ENCODE results near the gene SART3.

Gene SART3

DNA sequence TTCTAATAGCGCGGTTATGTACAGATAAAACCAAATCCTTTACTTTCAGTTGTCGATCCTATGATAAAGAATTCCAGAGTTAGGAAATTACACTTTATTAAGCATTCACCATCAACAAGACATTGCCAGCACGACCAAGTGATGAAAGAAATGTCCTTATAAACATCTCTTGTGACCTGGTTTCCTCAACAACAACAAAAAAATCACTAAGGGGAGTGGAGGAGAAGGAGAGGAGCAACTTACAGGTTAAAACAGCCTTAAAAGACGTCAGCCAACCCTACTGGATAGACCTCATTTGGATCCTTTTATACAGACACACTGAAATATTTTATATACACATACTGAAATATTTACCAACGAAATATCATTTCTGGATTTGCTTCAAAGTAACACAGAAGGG is 22.8 kb downstream of the SART3 start:
- no peak for TF ChIP-seq CTCF (IDR thresholded peaks at IDR 0.05; ENCODE audit: low read depth, low read length)
- no peak for DNase-seq (ENCODE audit: extremely low read depth, low read depth)

- DNase-seq (ENCODE audit: extremely low read depth, low read depth), result no peak
- no peak for TF ChIP-seq CTCF (IDR thresholded peaks at IDR 0.05; ENCODE audit: low read depth, low read length)
Observed at GRCh38 chr12:108531929-108532848, 28.8 kb downstream of the SART3 start.

DNA sequence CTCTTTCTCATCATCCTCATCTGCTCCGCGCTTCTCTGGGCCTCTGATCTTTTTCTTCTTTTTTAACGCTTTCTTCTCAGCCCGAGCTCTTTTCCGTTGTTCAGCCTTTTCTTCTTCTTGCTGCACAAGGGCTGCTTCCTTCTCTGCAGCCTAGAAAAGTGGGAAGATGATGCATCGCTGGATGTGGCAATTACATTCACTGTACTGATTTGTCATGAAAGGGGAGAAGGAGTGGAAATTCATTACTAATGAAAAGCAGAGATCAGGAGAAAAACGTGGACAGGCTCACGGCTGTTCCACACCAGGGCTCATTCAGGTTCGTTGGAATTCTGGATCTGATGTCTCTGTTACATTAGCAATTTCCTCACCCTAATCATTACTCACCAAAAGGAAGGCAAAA is 30.8 kb downstream of the SART3 start:
- no peak for DNase-seq (ENCODE audit: extremely low read depth, low read depth)
- TF ChIP-seq CTCF (IDR thresholded peaks at IDR 0.05; ENCODE audit: low read depth, low read length), result no peak

DNA sequence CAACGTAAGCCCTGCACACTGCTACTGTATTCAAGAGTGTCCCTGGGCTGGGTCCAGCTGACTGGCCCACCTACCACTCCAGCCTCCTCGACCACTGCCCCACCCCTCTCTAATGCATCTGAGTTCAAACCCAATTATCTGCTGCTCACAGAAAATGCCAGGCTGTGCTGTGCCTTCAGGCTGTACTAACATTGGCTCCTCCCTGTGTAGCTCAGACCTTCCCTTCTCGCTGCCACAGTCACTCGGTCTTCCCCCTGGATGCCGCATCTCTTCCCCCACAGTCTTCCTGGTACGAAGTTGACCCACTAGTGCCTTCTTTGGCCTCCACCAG is 33.8 kb downstream of the SART3 start:
- DNase-seq (ENCODE audit: extremely low read depth, low read depth), result no peak
- TF ChIP-seq CTCF (IDR thresholded peaks at IDR 0.05; ENCODE audit: low read depth, low read length), result no peak

- DNase-seq (ENCODE audit: extremely low read depth, low read depth), result no peak
Observed at GRCh38 chr12:108526482-108527165, 34.3 kb downstream of the SART3 start.

DNA sequence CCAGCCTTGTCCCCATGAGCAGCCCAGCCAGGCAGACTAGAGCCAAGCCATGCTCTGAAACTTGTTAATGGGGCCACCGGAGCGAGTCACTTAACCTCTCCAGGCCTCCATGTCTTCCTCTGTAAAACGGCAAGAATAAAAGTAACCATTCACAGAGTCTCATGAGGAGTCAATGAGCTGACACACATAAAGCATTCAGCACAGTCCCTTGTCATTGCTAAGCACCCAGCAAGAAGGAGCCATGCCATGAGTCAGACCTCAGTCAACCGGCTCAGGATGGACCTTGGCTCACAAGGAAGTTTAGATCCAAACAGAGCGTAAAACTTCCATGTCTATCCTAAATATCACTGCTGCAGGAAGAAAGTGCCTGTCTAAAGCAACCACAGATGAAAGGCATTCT is 35.3 kb downstream of the SART3 start:
- no peak for TF ChIP-seq CTCF (IDR thresholded peaks at IDR 0.05; ENCODE audit: low read depth, low read length)
- no peak for DNase-seq (ENCODE audit: extremely low read depth, low read depth)

More at GRCh38 chr12:108526482-108527165, 34.3 kb downstream of the SART3 start:
- TF ChIP-seq CTCF (IDR thresholded peaks at IDR 0.05; ENCODE audit: low read depth, low read length), result peak; percentile 8

DNA sequence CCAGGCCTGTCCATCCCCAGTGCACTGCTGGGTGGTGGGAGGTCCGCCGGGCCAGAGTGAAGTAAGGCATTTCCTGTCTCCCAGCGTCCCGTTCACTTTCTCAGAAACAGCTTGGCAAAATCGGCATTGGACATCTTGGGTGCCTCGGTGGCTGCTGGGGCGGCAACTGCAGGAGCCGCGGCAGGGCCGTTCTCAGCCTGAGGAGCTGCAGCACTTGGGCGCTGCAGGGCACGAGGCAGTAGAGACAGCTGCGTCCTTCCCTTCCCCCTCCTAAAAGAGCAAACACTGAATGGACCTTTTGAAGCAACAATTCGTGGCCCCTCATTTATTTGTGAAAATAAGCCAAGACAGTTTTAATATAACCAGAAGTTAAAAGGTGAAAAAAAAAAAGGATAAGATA is 37.6 kb downstream of the SART3 start:
- no peak for DNase-seq (ENCODE audit: extremely low read depth, low read depth)
- no peak for TF ChIP-seq CTCF (IDR thresholded peaks at IDR 0.05; ENCODE audit: low read depth, low read length)
